D721Med (cell line): Measurements from ENCODE around the gene MED25.

Source experiments
- DNase-seq: peaks from one replicate; pipeline ENCODE4 v3.0.0; 2011; ENCODE audit warnings: low spot score; ENCODE audit not compliant: insufficient read length
- FAIRE-seq: peaks from 2 replicates; lab custom pipeline; 2011; peaks lifted over from hg19 to GRCh38; lab: Jason Lieb, UNC
- TF ChIP-seq, protein P1 (sequence below): IDR thresholded peaks from 2 replicates; pipeline ENCODE4 v1.5.1; 2012; ENCODE audit warnings: mild to moderate bottlenecking, control low read depth; ENCODE audit not compliant: insufficient read depth; ENCODE audit errors: missing control alignments

Gene MED25

DNA sequence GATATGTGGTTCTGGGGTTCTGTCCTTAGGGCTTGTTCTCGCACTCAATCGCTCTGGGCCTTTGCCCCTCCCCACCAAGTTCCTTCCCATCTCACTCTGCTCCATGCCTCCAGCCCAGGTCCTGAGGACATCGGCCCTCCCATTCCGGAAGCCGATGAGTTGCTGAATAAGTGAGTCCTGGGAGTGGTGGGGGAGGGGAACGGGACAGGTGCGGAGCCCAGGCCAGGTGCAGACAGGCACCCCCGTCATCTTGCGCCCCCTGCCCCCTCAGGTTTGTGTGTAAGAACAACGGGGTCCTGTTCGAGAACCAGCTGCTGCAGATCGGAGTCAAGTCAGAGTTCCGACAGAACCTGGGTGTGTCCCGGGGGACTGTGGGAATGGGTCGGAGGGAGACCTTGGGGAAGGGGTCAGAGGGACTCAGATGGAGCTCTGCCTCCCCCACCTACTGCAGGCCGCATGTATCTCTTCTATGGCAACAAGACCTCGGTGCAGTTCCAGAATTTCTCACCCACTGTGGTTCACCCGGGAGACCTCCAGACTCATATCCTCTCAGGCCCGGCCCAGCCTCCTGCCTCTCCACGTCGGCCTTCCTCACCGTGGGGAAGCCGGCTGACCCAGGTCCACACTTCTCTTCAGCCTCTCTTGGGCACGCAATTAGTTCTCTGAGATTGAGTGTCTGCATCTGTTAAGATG, 15.1 kb upstream of the MED25 start:
- FAIRE-seq (no peak), DNase-seq (no peak)
- TF ChIP-seq, protein P1, sequence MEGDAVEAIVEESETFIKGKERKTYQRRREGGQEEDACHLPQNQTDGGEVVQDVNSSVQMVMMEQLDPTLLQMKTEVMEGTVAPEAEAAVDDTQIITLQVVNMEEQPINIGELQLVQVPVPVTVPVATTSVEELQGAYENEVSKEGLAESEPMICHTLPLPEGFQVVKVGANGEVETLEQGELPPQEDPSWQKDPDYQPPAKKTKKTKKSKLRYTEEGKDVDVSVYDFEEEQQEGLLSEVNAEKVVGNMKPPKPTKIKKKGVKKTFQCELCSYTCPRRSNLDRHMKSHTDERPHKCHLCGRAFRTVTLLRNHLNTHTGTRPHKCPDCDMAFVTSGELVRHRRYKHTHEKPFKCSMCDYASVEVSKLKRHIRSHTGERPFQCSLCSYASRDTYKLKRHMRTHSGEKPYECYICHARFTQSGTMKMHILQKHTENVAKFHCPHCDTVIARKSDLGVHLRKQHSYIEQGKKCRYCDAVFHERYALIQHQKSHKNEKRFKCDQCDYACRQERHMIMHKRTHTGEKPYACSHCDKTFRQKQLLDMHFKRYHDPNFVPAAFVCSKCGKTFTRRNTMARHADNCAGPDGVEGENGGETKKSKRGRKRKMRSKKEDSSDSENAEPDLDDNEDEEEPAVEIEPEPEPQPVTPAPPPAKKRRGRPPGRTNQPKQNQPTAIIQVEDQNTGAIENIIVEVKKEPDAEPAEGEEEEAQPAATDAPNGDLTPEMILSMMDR = no peak

DNA sequence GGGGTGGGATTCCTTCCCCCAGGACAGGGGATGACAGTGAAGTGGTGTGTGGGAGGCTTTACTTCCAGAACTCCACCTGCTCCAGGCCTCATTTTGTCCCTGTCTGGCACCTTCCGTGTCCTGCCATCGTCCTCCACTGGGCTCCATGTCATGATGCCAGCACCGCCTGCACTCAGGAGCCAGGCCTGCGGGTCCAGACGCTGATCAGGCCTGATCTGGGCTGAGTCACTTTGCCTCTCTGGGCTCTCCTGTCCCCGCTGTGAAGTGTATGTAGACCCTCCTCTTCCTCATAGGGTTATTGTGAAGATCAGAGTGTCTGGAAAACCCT, 14.6 kb upstream of the MED25 start:
- DNase-seq = no peak
- FAIRE-seq = no peak
- TF ChIP-seq, protein P1 = no peak

DNA sequence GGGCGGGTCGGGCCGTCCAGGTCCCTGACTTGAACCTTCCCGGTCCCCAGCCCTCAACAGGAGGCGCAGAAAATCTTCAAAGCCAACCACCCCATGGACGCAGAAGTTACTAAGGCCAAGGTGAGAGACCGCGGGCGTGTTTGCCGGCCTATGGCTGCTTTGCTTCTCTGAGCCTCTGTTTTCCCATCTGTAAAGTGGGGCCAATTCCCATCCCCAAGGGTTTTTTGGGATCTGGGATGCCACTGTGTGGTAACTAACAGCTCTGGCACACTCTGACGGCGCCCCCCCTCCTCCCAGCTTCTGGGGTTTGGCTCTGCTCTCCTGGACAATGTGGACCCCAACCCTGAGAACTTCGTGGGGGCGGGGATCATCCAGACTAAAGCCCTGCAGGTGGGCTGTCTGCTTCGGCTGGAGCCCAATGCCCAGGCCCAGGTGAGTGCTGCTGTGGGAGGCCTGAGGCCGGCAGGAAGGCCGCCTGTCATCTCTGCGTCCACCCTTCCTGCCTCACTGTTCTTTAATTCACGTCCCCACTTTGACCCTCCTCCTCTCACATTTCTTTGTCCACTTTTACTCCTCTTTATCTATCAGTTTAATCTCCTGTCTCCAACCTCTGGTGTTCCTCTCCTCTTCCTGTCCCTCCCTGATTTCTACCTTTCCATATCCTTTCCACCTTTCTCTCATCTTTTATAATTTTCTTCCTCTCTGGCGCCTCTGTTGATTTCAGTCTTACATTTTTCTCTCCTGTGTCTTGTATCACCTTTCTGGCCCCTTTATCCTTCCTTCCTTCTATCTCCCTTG, 12.1 kb upstream of the MED25 start:
- FAIRE-seq = no peak
- TF ChIP-seq, protein P1 = no peak
- DNase-seq = no peak

DNA sequence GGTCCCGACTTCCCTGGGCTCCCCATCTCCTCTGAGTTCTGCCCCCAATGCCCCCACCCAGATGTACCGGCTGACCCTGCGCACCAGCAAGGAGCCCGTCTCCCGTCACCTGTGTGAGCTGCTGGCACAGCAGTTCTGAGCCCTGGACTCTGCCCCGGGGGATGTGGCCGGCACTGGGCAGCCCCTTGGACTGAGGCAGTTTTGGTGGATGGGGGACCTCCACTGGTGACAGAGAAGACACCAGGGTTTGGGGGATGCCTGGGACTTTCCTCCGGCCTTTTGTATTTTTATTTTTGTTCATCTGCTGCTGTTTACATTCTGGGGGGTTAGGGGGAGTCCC, 11.5 kb upstream of the MED25 start:
- FAIRE-seq (no peak), DNase-seq (no peak)
- TF ChIP-seq, protein P1 = no peak

DNA sequence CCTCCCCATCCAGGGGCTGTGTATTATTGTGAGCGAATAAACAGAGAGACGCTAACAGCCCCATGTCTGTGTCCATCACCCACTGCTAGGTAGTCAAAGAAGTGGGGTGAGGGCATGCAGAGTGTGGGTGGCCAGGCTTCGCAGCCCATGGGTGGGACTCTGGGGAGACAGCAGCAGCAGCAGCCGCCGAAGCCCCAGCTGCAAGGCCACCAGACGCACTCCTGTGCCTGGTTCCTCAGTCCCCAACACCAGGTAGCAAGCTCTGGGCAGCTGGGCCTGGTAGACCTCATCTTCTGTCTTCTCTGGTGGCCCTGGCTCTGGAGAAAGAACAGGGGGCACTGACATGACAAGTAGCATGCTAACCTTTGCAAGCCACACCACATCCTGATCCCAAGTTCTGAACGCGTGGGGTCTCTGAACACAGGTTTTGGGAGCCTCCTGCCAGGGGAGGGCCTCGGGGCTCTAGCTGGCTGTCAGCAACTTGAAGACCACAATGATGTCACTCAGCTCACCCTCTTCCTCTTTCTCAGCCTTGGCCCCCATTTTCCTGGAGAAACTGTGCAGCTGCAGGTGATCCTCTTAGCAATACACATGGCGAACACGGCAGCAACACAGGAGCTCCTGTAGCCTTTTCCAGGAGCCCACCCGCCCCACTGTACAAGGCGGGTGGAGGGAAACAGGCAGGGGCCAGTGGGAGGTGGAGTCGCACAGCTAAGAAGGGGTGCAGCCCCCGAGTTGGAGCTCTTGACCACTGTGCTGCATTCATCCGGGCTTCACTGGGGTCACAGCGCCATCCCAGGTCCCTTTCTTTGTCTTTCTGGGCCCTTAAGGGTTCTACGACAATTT, 10.8 kb upstream of the MED25 start:
- FAIRE-seq = no peak
- DNase-seq = no peak
- TF ChIP-seq, protein P1 = no peak

DNA sequence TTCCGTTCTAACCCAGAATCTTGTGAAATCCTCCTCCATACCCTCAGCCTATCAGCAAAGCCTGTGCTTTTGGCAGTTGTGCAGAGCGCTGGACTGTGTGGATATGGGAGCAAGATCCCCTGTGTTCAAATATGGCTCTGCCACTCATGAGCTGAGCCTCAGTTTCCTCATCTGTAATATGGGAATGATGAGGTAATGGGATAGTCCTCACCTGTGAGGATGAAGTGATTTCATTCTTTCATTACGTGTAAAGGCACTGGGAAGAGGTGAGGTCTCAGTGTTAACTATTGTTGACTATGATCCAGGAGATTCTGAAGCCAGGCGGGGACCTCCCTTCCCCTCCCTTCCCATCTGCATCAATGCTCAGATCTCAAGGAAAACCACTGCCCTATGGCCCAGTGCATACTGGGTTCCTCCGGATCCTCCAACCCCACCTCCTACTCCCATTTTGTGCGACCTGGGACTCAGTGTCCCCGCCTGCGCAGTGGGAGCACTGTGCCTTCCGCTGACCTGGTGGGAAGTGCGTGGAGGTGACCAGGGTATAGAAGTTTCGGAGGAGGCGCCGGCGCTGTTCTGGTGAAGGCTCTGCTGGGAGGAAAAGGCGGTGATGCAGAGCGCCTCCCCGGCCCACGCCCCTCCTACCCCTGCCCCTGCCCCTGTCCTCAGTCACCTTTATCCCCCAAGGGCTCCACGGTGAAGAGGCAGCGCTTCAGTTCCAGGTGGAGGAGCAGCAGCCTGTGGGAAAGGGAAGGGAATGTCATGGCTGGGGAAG, 10.0 kb upstream of the MED25 start:
- TF ChIP-seq, protein P1 = no peak
- FAIRE-seq (no peak), DNase-seq (no peak)
